CD4-positive, alpha-beta T cell treated with Interleukin-12 subunit alpha and Interleukin-12 subunit beta, for 1 hour (primary cell): Measurements from ENCODE around the gene C2orf49.

Source experiments
- DNase-seq: peaks from one replicate; pipeline ENCODE4 v3.0.0-alpha.2; 2020

C2orf49 gene

DNA sequence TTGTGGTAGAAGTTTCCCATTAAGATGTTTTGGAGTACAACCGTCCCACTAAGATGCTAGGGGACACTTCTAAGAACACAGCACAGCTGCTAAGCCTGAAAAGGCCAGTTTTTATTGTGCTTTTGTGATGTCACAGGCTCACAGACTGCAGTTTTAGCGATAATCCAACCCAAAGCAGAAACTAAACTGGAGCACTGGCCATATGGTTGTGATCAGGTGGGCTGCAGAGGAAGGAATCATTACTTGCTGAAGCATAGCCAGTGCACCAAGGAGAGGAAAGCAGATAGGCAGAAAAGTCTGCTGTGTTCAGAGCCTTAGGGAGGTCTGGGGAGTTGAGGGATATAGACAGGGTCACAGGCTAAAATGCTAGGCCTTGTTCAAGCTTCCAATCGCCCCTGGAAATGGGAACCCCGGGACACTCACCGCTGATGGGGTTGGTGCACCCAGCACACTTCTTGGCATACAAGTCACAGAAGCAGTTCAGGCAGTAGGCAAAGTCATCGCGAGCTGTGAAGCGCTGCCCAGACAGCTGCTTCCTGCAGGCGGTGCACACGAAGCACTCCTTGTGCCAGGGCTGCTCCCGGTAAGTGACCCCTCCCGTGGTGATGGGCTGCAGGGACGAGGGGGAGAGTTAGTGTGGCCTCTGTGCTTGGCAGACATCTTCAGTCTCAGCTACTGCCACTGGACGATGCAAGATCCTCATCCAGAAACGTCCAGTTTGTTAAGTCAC is 25.7 kb downstream of the C2orf49 start:
- DNase-seq, result no peak

GRCh38 chr2:105364436-105365139 is 27.2 kb downstream of the C2orf49 start:
- DNase-seq, result no peak

DNA sequence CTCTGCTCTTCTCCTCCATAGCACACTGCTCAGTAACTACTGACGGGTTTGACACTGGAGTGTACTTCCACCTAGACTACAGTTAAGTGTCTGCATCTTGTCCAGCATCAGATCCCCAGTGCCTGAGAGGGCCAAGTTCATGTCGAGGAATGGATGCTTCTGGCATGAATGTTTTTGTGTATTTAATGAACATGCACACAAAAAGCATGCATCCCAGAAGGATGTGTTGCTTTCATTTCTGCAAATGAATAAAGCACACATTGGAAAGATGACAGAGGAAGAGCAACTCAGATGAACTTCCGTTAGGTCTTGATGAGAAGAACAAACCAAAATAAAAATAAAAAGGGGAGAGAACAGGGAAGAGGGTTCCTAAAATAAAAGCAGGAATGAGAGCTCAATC is 27.9 kb downstream of the C2orf49 start:
- no peak for DNase-seq

- DNase-seq, result no peak
These were observed 31.5 kb downstream of the C2orf49 start for GRCh38 chr2:105368759-105369408.

GRCh38 chr2:105369777-105370690 is 32.7 kb downstream of the C2orf49 start:
- peak; percentile 85 for DNase-seq

DNA sequence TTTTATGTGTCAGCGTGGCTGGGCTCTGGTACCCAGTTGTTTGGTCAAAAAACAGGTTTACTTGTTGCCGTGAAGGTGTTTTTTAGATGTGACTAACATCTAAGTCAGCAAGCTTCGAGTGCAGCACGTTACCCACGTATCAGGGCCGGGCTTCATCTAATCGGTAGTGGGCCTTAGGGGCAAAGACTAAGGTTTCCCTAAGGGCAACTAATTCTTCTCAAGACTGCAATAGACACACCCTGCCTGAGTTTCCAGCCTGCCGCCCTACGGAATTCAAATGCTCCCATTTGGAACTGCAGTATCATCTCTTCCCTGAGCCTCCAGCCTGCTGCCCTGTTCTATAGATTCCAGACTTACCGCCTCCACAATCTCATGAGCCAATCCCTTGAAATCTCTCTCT is 33.8 kb downstream of the C2orf49 start:
- DNase-seq, result no peak

GRCh38 chr2:105371810-105372209 is 34.5 kb downstream of the C2orf49 start:
- DNase-seq, result no peak

- no peak for DNase-seq
These were observed 36.0 kb downstream of the C2orf49 start for GRCh38 chr2:105373344-105373781.

- DNase-seq, result peak; percentile 45
These were observed 36.6 kb downstream of the C2orf49 start for GRCh38 chr2:105373895-105374401.

- no peak for DNase-seq
These were observed 37.7 kb downstream of the C2orf49 start for GRCh38 chr2:105375001-105375561.

DNA sequence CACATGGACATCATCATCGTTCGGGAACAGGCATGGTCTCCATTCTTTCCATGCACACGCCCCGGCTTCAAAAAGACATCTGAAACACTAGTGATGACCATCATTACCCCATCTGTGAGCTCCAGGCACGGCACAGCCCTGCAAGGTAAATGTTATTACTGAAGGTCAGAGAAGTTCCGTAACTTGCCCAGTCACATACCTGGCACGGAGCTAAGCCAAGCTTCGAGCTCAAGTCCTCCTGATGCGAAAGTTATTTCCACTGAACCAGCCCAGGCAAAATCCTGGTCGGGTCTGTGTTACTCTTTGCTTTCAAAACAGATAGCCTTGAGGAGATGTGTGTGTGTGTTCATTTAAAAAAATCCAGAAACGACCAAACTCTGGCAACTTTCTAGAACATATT is 38.7 kb downstream of the C2orf49 start:
- no peak for DNase-seq

GRCh38 chr2:105376789-105377240 is 39.5 kb downstream of the C2orf49 start:
- DNase-seq, result no peak

DNA sequence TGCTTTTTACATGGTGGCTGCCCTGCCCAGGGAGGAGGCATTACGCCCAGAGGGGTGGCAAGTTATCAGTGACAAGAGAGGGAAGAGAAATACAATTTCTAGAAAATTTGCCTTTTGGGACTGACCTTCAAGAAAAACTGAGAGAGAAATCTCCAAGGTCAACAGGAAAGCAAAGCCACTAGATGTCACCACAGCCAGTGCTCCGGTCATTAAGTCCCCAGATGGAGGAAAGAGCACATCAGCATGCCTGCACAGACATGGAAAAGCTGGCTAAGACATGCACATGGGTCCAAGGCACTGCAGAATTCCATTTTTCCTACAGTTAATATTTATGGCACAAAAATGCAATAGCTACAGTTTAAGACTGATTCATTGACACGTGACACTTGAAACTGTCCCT is 40.5 kb downstream of the C2orf49 start:
- no peak for DNase-seq

GRCh38 chr2:105378276-105378840 is 41.0 kb downstream of the C2orf49 start:
- no peak for DNase-seq

DNA sequence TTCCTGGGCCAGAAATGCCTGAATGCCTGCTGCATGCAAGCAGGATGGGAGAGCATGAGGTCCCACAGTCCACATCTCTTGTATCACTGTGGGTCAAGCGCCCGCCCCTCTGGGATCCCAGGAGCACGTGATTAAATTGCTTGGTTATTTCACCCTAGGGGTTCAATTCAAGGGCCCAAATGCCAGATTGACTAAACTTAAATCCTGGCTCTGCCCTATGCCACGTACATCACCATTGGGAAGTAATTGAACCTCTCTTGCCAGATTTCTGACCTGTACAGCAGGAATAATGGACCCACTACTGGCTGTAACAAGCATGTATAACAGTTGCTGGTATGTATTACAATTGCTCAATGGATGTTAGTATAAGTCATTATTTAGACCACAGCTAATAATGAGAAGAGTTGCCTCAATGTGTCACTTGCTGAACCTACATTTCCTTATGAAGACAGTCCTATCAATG is 41.6 kb downstream of the C2orf49 start:
- no peak for DNase-seq

GRCh38 chr2:105379741-105380186 is 42.4 kb downstream of the C2orf49 start:
- DNase-seq, result no peak

DNA sequence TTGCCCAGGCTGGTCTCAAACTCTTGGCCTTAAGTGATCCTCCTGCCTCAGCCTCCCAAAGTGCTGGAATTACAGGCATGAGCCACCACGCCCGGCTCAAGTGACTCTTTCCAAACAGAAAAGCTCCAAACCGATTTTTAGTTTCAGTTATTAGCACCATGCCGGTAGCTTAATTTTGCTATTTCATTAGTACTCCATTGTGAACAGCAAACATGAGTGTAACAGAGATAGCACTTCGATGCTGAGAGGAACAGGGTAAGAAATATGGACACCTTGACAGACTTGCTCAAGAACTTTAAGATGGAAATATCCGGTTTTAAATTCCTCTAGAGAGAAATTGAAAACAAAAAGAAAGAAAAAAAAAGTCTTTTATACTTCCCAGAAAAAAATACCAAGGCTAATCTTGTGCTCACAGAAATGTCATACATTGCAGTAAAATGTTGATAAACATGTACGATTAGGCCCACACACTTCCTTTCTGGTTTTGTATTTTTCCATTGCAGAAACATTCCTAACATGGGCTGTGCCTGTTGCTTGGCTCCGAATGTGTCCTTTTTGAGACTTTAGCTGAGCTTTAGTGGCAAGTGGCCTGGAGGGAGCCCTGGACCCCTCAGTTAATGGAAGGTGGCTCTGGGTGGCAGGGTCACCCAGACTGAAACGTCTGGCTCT is 43.2 kb downstream of the C2orf49 start:
- no peak for DNase-seq

- DNase-seq, result no peak
These were observed 43.8 kb downstream of the C2orf49 start for GRCh38 chr2:105381101-105381668.

- DNase-seq, result no peak
These were observed 44.8 kb downstream of the C2orf49 start for GRCh38 chr2:105382177-105382576.

- no peak for DNase-seq
These were observed 46.3 kb downstream of the C2orf49 start for GRCh38 chr2:105383432-105384166.
